HEK293T (cell line): ENCODE data around the gene C2orf81.

Experiments
- CTCF ChIA-PET: fragments of 350-600 bp; formaldehyde crosslinking; extraction: SDS; loops from one replicate; lab custom pipeline; 2021; ENCODE audit warnings: antibody characterized with exemption, inconsistent platforms; lab: Yijun Ruan, JAX
- POLR2A ChIA-PET: fragments of 350-600 bp; formaldehyde crosslinking; extraction: SDS; loops from one replicate; lab custom pipeline; 2020; ENCODE audit warnings: antibody characterized with exemption, inconsistent platforms; lab: Yijun Ruan, JAX
- DNase-seq: peaks from one replicate; pipeline ENCODE4 v3.0.0; 2012; ENCODE audit warnings: mixed read lengths; ENCODE audit errors: extremely low spot score
- ARNT ChIP-seq: fragments of 450-650 bp; IDR thresholded peaks from 2 replicates; pipeline ENCODE4 v1.6.1; 2017; ENCODE audit warnings: mild to moderate bottlenecking
- BHLHE40 ChIP-seq: fragments of 450-650 bp; IDR thresholded peaks from 2 replicates; pipeline ENCODE4 v1.6.1; 2016; ENCODE audit warnings: mild to moderate bottlenecking, moderate library complexity, borderline replicate concordance
- CTBP1 ChIP-seq: fragments of 450-650 bp; IDR thresholded peaks from 2 replicates; pipeline ENCODE4 v1.6.1; 2016; ENCODE audit warnings: borderline replicate concordance
- ELF4 ChIP-seq: fragments of 450-650 bp; IDR thresholded peaks from 2 replicates; pipeline ENCODE4 v1.6.1; 2017; ENCODE audit warnings: antibody characterized with exemption
- FOXA1 ChIP-seq: fragments of 450-650 bp; IDR thresholded peaks from 2 replicates; pipeline ENCODE4 v1.6.1; 2016; ENCODE audit warnings: mild to moderate bottlenecking
- FOXK2 ChIP-seq: fragments of 450-650 bp; IDR thresholded peaks from 2 replicates; pipeline ENCODE4 v1.6.1; 2016; ENCODE audit warnings: mild to moderate bottlenecking
- FOXM1 ChIP-seq: fragments of 450-650 bp; IDR thresholded peaks from 2 replicates; pipeline ENCODE4 v1.6.1; 2017; ENCODE audit warnings: mild to moderate bottlenecking, borderline replicate concordance
- HDGF ChIP-seq: fragments of 450-650 bp; IDR thresholded peaks from 2 replicates; pipeline ENCODE4 v1.6.1; 2017; ENCODE audit warnings: antibody characterized with exemption, borderline replicate concordance
- L3MBTL2 ChIP-seq: fragments of 450-650 bp; conservative IDR thresholded peaks from 2 replicates; pipeline ENCODE4 v1.6.1; 2016; ENCODE audit warnings: mild to moderate bottlenecking
- LEF1 ChIP-seq: fragments of 450-650 bp; IDR thresholded peaks from 2 replicates; pipeline ENCODE4 v1.6.1; 2017; ENCODE audit warnings: mild to moderate bottlenecking, borderline replicate concordance
- NFRKB ChIP-seq: fragments of 450-650 bp; IDR thresholded peaks from 2 replicates; pipeline ENCODE4 v1.6.1; 2016; ENCODE audit warnings: mild to moderate bottlenecking, moderate library complexity
- PKNOX1 ChIP-seq: fragments of 450-650 bp; IDR thresholded peaks from 2 replicates; pipeline ENCODE4 v1.6.1; 2016
- SP1 ChIP-seq: fragments of 450-650 bp; IDR thresholded peaks from 2 replicates; pipeline ENCODE4 v1.6.1; 2017
- SUZ12 ChIP-seq: fragments of 450-650 bp; IDR thresholded peaks from 2 replicates; pipeline ENCODE4 v1.6.1; 2016; ENCODE audit warnings: mild to moderate bottlenecking
- TARDBP ChIP-seq: fragments of 450-650 bp; IDR thresholded peaks from 2 replicates; pipeline ENCODE4 v1.6.1; 2016
- ZNF384 ChIP-seq: fragments of 450-650 bp; IDR thresholded peaks from 2 replicates; pipeline ENCODE4 v1.6.1; 2016

C2orf81 gene

GRCh38 chr2:74385396-74385795 is 36.0 kb downstream of the C2orf81 start:
- ChIA-PET POLR2A (no interaction called here), CTCF (interaction anchor here (0.5 kb wide), 1 partner anchor 24 kb away, joined by 3 read pairs; no protein-coding TSS in a partner anchor)
- TF ChIP-seq PKNOX1 = no peak
- no peak for TF ChIP-seq L3MBTL2
- TF ChIP-seq ARNT = no peak
- no peak for TF ChIP-seq FOXK2
- no peak for TF ChIP-seq FOXA1
- TF ChIP-seq ELF4 = no peak
- TF ChIP-seq FOXM1 = no peak
- no peak for TF ChIP-seq SP1
- TF ChIP-seq SUZ12 = no peak
- TF ChIP-seq BHLHE40 = no peak
- no peak for TF ChIP-seq CTBP1
- no peak for TF ChIP-seq HDGF
- no peak for TF ChIP-seq TARDBP
- no peak for TF ChIP-seq LEF1
- TF ChIP-seq NFRKB = no peak
- TF ChIP-seq ZNF384 = no peak
- DNase-seq = no peak

GRCh38 chr2:74384051-74384450 is 37.4 kb downstream of the C2orf81 start:
- POLR2A ChIA-PET = no interaction called here
- no peak for DNase-seq
- CTCF ChIA-PET = no interaction called here
- TF ChIP-seq TARDBP (no peak), ZNF384 (no peak)

GRCh38 chr2:74383254-74383653 is 38.2 kb downstream of the C2orf81 start:
- TF ChIP-seq NFRKB = no peak
- TF ChIP-seq SUZ12 = no peak
- TF ChIP-seq ARNT = no peak
- TF ChIP-seq HDGF = no peak
- no peak for TF ChIP-seq PKNOX1
- no peak for TF ChIP-seq SP1
- no peak for TF ChIP-seq L3MBTL2
- TF ChIP-seq CTBP1 = no peak
- no peak for TF ChIP-seq ELF4
- no peak for TF ChIP-seq FOXM1
- no peak for TF ChIP-seq BHLHE40
- no peak for TF ChIP-seq ZNF384
- DNase-seq = no peak
- ChIA-PET CTCF (no interaction called here), POLR2A (interaction anchor here (2.5 kb wide), 1 partner anchor 8 kb away, joined by 12 read pairs; no protein-coding TSS in a partner anchor)

- CTCF ChIA-PET = interaction anchor here (0.5 to 1.1 kb wide), 3 partner anchors 9 to 11 kb away, joined by 3 to 6 read pairs (median 3); no protein-coding TSS in a partner anchor
- TF ChIP-seq BHLHE40 (no peak), FOXM1 (no peak), FOXK2 (no peak), ZNF384 (no peak), NFRKB (no peak), SP1 (no peak), PKNOX1 (no peak), ARNT (no peak), TARDBP (no peak), FOXA1 (no peak), ELF4 (no peak), L3MBTL2 (no peak), CTBP1 (no peak), SUZ12 (no peak), HDGF (no peak)
- POLR2A ChIA-PET = interaction anchor here (2.5 kb wide), 1 partner anchor 10 kb away, joined by 12 read pairs; no protein-coding TSS in a partner anchor
- DNase-seq = no peak
Measured at GRCh38 chr2:74381751-74382150, 39.7 kb downstream of the C2orf81 start.

GRCh38 chr2:74379851-74380789 is 41.3 kb downstream of the C2orf81 start, which contains the start of gene DCTN1:
TSS of gene DCTN1 (minus strand) at chr2:74380311. CDS start at chr2:74380037, 274 bp downstream.
- DNase-seq = peak; percentile 57
- TF ChIP-seq FOXA1 (no peak), HDGF (no peak), ELF4 (no peak), FOXM1 (no peak), CTBP1 (no peak), TARDBP (no peak), ZNF384 (no peak)
- ChIA-PET POLR2A (interaction anchor here (1.1 to 2.1 kb wide), 2 partner anchors 11 to 60 kb away, joined by 4 to 13 read pairs; no protein-coding TSS in a partner anchor), CTCF (interaction anchor here (0.5 kb wide), 1 partner anchor 233 kb away, joined by 3 read pairs; no protein-coding TSS in a partner anchor)

- ChIA-PET CTCF (no interaction called here), POLR2A (no interaction called here)
- DNase-seq = no peak
- TF ChIP-seq TARDBP (no peak), ZNF384 (no peak), FOXM1 (no peak), FOXA1 (no peak), FOXK2 (no peak), CTBP1 (no peak), BHLHE40 (no peak), L3MBTL2 (no peak), PKNOX1 (no peak), SP1 (no peak), HDGF (no peak), NFRKB (no peak), ARNT (no peak), LEF1 (no peak), ELF4 (no peak), SUZ12 (no peak)
Measured at GRCh38 chr2:74378007-74378406, 43.4 kb downstream of the C2orf81 start.
